Anterior cingulate cortex (tissue), 58 donors: ENCODE results near the gene TCTN1.

Source experiments
- DNase-seq, 58 donors: peaks; one replicate each; lab custom pipeline; 2025; lab: John Stamatoyannopoulos, UW

Gene TCTN1

DNA sequence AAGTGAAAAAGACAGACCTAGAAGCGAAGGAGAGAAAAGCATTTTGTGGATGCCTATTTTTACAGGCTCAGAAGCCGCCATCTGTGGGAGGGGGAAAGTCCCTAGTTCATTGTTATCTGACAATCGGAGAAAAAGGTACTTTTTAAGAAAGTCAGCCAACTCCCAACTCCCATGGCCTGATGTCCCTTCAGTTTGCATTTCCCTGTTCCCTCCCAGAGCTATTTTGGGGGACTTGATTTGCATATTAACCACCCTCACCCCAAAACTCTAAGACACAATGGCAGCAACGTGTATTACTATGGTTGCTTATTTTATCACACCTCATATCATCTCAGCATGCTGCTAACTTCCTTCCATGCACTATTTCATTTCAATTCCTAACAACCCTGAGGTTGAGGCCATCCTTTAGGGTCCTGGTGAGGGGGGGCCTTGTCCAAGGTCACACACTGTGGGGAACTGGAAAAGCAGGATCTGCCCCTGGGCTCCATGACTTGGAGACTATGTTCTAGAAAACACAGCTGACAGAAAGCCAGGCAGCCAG is 56.3 kb downstream of the TCTN1 start:
- DNase-seq: no peak

DNA sequence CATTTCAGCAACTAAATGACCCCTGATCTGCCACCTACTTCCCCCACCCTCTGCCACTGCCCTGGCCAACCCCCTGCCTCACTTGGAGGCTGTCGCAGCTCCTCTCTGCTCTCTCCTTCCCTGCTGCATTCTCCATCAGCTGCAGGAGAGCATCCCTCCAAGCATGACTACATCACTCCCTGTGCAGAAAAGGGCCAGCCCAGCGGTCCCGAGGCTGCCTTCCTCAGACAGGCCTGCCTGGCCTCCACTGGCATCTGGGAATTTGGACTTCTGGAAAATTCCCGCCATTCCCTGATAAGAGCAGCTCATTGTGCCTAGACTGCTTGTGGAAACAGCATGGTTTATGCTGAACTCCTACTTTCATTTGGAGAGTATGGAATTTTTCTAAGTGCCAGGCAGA is 62.2 kb downstream of the TCTN1 start:
- DNase-seq: no peak

DNA sequence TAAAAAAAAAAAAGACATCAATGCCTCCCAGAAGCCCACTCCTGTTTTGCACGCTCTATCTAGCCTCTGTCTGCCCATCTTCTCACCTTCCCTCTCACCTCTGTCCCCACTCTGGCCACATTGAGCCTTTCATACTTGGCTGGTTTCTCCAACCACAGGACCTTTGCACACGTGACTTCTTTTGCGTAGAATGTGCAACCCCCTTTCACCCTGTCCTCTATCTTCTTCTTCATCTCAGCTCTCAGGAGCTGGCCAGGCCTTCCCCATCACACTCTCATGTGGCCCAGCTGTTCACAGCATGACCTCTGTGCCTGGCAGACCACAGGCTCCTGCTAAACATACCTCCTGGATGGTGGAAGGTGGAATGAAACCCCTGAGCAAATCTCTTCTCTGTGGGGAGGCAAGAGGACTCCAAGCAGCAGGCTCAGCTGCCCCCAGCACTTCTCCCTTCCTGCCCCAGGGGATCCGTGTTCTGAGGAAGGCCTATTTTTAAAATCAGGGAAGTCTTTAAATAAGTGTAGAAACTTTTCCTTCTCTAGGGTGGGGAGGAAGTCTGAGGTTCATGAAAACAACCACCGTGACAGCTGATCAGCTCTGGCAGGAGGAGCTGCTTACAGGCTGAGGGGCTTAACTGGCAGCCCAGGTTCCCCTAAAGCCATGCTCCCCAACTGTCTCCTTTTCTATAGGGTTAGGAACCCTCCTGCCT is 63.4 kb downstream of the TCTN1 start:
- DNase-seq: peak in 9 of 58 donors; percentile 6 to 59 (median 12)

DNA sequence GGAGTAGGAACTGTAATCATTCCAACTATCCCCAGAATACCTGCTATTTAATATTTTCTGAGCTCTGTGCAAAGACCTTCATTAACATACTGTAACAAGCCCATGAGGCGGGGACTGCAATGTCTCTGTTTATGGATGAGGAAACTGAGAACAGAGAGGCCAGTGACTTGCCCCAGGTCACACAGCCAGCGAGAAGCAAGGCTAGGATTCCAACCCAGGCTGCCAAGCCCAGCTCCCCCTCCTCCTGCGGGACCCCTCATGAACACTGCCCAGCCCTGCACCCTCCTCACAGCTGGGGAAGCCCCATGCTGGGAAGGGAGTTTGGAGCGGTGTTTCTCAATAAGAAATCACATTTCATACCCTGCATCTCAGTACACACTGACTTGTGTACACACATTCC is 64.1 kb downstream of the TCTN1 start:
- no peak for DNase-seq

DNA sequence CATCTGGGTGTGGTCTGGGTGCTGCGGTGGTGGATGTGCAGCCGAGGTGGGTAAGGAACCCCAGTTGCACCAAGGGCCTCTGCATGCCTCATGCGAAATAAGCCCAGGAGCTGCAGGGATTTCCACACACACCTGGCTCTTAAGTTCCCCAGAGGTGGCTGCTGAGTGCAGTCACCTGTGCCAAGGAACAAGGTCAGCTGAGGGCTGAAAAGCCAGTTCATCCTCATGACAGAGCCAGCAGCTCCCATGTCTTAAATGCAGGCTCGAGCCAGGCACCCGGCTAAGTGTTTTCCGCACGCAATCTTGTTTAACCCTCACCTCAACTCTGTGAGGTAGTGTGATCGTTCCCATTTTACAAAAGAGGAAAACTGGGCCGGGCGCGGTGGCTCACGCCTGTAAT is 65.3 kb downstream of the TCTN1 start:
- DNase-seq: no peak

DNA sequence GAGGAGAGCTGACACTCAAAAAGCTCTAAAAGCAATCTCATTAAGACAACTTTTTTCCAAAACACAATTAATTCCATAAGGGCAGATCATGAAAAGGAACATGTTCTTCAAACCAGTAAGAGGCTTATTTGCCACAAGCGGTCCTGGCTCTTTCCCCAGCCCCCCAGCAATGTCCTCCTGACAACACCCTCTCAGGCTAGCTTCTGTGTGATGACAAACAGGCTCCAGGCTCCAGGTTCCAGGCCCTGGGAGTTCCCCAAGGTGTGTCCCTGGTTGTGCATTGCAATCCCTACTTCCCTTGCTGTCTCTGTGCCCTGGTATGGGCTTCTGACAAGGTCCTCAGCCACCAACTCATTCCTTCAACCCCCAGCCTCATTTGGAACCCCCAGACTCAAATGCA is 66.1 kb downstream of the TCTN1 start:
- DNase-seq: no peak

DNA sequence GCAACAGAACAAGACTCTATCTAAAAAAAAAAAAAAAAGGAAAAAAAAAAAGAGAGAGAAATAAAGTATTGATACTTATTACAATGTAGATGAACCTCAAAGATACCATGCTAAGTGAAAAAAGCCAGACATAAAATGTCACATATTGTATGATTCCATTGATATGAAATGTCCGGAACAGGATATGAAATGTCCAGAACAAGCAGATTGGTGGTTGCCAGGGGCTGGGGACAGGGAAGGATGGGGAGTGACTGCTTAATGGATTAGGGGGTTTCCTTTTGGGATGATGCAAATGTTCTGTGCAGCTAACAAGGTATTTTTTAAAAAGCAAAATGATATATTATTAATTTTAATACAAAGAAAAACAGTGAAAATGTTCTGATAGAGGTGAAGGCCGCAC is 70.0 kb downstream of the TCTN1 start:
- no peak for DNase-seq

DNA sequence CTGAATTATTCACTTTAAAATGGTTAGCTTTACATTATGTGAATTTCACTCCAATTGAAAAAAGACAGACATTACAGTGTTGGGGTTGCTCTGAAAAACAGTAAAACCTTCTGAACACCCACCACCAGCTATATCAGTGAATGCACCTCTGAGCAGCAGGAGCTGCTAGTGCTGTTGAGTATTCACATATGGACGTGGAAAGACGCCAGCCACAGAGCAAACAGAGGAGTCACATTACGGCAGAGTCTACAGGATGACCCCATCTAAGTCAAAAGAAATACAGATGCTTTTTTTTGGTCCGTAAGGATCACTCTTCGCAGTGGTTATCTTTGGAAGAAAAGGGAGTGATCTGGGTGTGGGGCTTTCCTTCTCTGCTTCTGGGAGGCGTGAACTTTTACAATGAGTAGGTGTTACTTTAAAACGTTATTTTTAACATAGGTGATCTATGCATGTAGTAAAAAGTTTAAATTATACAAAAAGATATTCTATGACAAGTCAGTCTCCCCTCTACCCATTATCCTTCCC is 70.4 kb downstream of the TCTN1 start:
- DNase-seq: no peak

DNA sequence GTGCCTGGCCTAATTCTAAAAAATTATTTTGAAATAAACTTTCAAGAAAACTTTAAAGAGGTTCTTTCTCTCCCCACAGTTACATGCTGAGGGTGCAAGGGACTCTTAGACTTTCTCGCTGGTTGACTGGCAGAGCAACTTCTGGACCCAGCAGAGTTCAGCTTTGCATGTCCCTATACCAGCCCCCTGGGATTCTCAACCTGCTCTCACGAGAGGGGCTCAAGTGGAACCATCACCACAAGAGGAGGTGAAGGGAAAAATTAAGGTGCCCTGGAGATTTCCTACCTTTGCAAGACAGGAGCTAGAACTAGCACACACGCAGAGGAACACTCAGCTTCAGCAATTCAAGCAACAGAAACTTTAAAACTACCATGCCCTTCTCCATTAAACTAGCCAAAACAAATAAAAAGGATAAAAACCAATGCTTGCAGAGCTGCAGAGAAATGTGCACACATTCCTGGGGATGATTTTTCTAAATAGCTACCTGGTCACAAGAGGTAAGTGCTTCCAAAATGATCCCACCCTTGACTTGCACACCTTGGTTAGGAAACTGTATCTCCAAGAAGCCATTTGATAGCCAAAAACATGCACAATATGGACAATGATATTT is 72.5 kb downstream of the TCTN1 start:
- DNase-seq: no peak

DNA sequence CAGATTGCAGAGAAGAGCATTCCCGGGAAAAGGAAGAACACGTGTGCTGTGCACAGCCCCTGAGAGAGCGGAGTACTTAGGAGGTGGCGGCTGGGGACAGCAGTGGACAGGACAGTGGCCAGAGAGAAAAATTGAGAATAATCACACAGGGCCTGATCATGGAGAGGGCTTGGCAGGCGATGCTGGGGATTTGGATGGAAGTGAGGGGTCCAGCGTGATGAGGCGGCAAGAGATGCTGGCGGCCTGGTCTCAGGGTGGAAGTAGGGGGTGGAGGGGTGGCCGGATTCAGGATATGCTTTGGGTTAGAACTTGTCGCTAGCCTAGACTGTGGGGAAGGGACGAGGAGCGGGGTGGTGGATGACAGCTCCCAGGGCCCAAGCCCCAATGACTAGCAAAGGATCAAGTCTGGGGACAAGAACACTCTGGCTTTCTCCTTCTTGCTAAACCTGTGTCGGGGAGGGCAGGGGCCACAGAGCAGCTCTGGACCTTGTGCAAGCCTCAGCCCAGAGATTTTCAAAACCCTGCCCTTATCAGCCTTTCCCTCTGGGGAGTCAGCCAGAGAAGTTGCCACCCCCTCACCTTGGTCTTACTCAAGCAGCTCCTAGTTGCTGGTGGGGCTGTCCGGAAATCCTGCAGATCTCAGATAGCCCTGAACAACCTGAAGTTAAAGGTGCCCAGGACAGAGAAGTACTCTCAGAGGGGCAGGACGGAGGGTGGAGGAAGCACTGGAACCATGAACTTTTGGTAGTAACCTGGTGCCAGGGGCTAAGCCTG is 73.7 kb downstream of the TCTN1 start:
- no peak for DNase-seq

DNA sequence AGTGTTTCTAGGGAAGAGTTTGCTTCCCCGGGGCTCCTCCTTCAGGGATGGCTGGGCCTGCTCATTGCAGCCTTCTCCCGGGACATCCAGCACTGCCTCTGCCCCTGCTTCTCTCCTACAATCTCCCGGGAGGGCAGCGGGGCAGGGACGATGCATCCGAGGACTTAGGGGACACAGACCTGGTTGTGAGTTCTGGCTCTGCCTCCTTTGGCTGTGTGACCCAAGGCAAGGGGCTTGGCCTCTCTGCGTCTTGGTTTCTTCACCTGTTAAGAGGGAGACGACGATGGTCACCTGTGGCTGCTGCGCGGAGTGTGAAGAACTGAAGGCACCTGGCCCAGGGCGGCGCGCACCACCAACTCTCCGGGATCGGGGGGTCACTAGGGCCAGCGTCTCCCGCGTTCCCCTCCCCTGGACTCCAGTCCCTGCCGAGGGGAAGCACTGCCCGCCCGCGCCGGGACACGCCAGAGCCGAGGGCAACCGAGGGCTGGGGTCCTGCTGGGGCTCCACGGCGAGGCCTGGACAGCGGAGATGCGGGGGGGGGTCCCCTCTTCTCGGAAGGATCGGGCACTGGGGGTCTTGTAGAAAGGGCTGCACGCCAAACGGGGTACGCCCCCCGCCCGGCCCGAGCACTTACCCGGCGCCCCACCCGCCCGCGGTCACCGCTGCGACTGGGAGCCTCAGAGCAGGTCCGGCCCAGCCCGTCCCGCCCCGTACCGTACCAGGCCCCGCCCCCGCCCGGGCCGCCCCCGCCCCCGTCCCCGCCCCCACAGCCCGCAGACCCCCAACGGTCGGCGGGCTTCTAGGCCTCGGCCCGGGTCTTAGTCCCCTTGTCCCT is 74.7 kb downstream of the TCTN1 start, which contains the start of gene HVCN1:
Gene HVCN1, minus strand, starts transcription at position 670 of the 835 bp plus-strand sequence. CDS start 5,870 bp downstream, outside the sequence.
- DNase-seq: peak in 20 of 58 donors; percentile 12 to 61 (median 25)

DNA sequence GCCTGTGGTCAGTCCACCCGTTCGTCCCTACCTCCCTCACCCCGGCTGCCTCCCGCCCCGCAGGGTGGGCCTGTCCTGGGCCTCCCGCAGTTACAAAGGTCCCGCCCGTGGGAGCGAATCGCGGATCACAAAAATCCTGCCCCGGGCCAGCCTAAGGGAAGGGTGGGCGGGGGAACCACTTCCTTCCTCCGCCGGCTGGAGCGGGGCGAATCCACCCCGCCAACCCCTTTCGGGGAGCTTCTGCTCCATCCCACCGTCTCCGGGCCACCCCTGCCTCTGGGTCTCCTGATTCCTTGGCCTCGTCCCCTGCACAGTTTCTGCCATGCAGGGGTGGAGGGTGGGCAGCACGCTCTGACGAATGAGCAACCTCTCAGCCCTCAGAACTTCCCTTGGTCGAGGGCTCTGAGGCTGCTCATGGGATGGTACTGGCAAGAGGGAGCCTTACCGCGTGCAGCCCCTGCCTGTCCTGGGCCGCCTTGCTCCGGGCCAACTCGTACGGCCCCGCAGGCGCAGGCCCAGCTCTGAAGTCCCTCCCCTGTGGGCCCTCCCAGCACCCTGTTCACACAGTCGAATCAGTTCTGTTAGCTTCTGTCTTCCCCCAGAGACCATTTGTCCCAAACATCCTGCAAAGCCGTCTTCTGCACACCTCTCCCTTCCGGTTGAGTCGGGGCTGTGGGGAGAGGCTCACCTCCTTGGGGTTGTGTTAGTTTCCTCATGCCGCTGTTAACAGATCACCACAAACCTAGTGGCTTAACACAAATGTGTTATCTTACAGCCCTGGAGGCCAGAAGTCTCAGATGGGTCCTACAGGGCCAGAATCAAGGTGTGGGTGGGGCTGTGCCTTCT is 75.6 kb downstream of the TCTN1 start:
- DNase-seq: peak in 18 of 58 donors; percentile 5 to 61 (median 22)

DNA sequence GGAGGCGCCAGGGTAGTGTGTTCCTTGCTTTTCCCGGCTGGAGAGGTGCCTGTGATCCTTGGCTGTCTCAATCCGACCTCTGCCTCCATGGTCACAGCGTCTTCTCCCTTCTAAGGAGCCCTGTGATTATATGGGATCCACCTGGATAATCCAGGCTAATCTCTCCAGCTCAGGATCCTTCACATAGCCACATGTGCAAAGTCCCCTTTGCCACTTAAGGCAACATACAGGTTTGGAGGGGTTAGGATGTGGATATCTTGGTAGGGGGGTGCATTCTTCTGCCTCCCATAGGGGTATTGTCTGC is 76.2 kb downstream of the TCTN1 start:
- no peak for DNase-seq

DNA sequence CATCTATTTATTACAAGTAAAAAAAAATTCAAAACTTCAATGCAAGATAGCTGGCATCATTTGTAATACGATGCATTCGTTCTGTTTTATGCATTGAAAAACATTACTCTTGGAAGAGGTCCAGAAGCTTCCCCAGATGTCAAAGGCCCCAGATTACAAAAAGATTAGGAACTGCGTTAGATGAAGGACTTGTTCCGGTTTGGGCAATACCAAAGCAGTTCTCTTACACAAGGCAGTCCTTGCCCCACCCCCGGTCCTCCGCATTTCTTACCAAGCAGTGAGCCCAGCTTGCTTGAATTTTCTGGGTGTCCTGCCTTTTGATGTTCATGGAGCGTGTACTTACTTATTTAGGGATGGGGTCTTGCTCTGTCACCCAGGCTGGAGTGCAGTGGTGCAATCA is 79.8 kb downstream of the TCTN1 start:
- peak in 6 of 58 donors; percentile 4 to 22 (median 9) for DNase-seq

DNA sequence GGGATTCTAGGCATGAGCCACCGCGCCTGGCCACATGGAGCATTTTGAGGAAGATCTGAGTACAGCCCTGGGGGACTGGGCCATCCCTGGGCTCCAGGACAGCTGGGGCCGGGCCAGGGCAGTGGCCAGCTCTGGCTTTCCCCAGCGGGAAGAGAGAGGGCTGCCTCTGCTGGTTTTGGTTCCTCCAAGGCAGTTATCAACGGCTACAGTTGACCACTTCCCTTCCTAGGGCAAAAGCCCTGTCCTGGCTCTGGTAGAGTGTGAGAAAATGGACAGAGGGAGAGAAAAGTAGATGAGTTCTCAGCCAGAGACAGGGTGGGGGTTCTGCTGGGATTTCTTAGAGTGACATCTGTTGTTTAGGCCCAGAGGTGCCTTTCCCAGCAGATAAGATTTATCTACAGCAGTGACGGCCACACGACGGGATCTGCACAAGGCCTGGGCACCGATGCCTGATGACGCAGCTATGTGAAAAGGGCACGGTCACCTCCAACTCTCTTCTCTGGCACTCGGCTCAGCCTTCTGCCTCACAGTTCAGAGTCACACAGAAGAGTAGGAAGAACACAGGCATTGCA is 80.5 kb downstream of the TCTN1 start:
- peak in 30 of 58 donors; percentile 2 to 52 (median 17) for DNase-seq

DNA sequence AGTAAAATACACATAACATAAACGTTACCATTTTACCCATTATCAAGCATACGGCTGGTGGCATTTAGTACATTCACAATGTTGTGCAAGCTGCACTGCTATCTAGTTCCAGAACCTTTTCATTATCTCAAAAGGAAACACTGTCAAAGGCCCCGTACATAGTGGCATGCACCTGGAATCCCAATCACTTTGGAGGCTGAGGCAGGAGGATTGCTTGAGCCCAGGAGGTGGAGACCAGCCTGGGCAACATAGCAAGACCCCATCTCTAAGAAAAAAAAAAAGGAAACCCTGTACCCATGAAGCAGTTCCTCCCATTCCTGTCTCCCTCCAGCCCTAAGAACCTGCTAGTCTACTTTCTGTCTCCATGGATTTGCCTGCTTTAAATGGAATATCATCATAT is 82.4 kb downstream of the TCTN1 start:
- DNase-seq: no peak

DNA sequence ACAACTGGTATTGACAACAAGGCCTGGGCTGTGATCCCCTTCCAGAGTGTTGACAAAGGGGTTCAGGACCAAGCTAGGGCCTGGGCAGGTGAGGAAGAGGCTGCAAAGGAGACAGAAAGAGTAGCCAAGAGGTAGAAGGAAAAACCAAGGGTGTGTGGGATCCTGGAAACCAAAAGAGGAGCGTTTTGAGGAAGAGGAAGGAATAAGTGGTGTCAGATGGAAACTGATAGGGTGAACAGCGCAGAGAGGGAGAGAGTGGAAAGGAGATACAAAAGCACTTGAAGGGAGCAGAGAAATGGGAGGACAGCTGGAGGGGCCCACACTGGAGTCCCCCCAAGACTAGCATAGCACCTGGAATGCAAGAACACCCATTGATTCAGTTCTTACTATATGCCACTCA is 83.3 kb downstream of the TCTN1 start:
- DNase-seq: no peak

DNA sequence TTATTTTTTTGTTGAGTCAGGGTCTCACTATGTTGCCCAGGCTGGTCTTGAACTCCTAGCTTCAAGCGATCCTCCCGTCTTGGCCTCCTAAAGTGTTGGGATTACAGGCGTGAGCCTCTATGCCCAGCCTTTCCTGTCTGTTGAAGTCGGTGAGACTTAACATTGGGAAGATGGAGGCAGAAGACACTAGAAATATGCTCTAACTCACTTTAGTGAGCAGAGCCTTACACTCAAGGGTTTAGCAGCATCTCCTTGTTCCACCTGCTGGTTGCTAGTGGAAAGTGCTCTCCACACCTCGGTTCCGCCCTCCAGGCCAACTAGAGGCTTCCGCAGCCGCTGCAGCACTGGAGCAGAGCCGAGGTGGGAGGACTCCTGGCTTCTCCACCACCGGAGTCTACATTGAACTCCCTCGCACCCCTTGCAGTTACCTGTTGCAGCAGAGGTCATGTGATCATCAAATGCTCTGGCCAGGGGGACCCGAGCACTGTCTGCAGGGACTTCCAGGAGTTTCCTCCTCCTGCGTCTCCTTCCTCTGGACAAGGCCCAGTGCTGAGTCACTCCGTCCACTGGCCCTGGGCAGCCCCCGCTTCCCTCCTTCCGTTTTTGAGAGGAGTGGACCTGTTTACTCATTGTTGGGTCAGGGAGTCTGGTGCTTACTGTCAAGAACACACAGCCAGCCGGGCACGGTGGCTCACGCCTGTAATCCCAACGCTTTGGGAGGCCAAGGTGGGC is 84.4 kb downstream of the TCTN1 start:
- DNase-seq: peak in 40 of 58 donors; percentile 11 to 77 (median 46)
